ENCODE results near the gene MPND. TPM values are rescaled to one million over a fixed set of nuclear protein-coding genes. Genes with fewer than 3 reads are reported as not detected.

MPND gene
- total RNA-seq, 4 donors from 2014 or later = 6.5 to 9.5 (median 8.9) TPM

DNA sequence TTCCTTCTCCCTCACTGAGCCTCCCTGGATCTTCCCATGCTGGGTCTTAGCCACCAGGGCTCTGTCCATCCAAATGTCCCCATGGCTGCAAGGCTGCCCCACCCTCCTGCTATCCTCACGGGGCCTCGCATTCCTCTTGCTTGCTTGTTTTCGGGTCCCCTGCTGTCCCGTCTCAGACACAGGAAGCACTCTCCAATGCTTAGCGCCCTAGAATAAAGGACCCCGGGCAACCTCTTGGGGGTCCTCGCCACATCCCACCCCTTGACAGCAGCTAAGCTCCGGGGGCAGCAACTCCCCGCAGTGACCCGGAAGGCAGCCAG lies 33.3 kb downstream of the MPND start:
- Histone ChIP-seq H3K4me3 (no peak overlapping the region), H3K27me3 (no peaks in the 10 kb centered on the region)

GRCh38 chr19:4376991-4377781 lies 33.8 kb downstream of the MPND start:
- WGBS = 32% methylated on average over 7 of the region's 23 CpGs
- peak in 1 of 2 donors; percentile 70 for DNase-seq (ENCODE audit: low spot score in 2 of 2)
- H3K4me1 ChIP-seq = peaks cover 99% of the 10 kb centered on the region

More for the DNA sequence above, 33.3 kb downstream of the MPND start:
- H3K27ac ChIP-seq = peak overlapping the region; percentile 93
- 43% methylated on average over 8 of the region's 10 CpGs for WGBS
- H3K36me3 ChIP-seq = no peaks in the 10 kb centered on the region
- H3K9me3 ChIP-seq = no peaks in the 10 kb centered on the region
- TF ChIP-seq POLR2AphosphoS5 (IDR thresholded peaks at IDR 0.05) = no peak
- TF ChIP-seq, protein P1, sequence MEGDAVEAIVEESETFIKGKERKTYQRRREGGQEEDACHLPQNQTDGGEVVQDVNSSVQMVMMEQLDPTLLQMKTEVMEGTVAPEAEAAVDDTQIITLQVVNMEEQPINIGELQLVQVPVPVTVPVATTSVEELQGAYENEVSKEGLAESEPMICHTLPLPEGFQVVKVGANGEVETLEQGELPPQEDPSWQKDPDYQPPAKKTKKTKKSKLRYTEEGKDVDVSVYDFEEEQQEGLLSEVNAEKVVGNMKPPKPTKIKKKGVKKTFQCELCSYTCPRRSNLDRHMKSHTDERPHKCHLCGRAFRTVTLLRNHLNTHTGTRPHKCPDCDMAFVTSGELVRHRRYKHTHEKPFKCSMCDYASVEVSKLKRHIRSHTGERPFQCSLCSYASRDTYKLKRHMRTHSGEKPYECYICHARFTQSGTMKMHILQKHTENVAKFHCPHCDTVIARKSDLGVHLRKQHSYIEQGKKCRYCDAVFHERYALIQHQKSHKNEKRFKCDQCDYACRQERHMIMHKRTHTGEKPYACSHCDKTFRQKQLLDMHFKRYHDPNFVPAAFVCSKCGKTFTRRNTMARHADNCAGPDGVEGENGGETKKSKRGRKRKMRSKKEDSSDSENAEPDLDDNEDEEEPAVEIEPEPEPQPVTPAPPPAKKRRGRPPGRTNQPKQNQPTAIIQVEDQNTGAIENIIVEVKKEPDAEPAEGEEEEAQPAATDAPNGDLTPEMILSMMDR (IDR thresholded peaks at IDR 0.05) = no peak
- no peak for TF ChIP-seq EP300 (IDR thresholded peaks at IDR 0.05)
- TF ChIP-seq POLR2A (IDR thresholded peaks at IDR 0.05) = no peak
- DNase-seq (ENCODE audit: low spot score in 2 of 2) = peak in 1 of 2 donors; percentile 68
- peaks cover 100% of the 10 kb centered on the region for H3K4me1 ChIP-seq

DNA sequence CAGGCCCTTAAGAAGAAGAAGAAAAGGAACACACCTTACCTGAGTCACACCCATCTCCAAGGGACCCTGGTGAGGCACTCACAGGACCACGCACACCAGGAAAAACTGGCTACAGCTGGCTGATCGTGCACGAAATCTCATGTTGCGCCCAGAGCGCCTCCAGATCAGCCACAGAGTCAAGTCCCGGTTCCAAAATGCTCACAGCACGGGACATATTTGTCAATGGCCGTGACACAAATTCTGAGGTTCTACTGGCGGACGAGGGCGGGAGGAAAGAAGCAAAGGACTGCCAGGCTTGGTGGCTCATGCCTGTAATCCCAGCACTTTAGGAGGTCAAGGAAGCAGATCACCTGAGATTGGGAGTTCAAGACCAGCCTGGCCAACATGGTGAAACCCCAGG lies 35.5 kb downstream of the MPND start:
- no peak overlapping the region for H3K4me3 ChIP-seq
- no peaks in the 10 kb centered on the region for H3K9me3 ChIP-seq
- H3K4me1 ChIP-seq = peaks cover 94% of the 10 kb centered on the region
- TF ChIP-seq, protein P1 (IDR thresholded peaks at IDR 0.05) = no peak
- no peaks in the 10 kb centered on the region for H3K27me3 ChIP-seq
- WGBS = 74% methylated on average over 11 of the region's 11 CpGs
- peak overlapping the region; percentile 93 for H3K27ac ChIP-seq
- DNase-seq (ENCODE audit: low spot score in 2 of 2) = no peak
- peaks cover 8% of the 10 kb centered on the region for H3K36me3 ChIP-seq

More at GRCh38 chr19:4376991-4377781, 33.8 kb downstream of the MPND start:
- no peaks in the 10 kb centered on the region for H3K9me3 ChIP-seq
- peak overlapping the region; percentile 93 for H3K27ac ChIP-seq
- H3K27me3 ChIP-seq = no peaks in the 10 kb centered on the region
- no peak overlapping the region for H3K4me3 ChIP-seq
- TF ChIP-seq EP300 (IDR thresholded peaks at IDR 0.05) (no peak), POLR2AphosphoS5 (IDR thresholded peaks at IDR 0.05) (no peak), POLR2A (IDR thresholded peaks at IDR 0.05) (no peak)
- TF ChIP-seq, protein P1 (IDR thresholded peaks at IDR 0.05) = no peak
- no peaks in the 10 kb centered on the region for H3K36me3 ChIP-seq

GRCh38 chr19:4379383-4380253 lies 36.3 kb downstream of the MPND start:
- TF ChIP-seq POLR2A (IDR thresholded peaks at IDR 0.05) (no peak), POLR2AphosphoS5 (IDR thresholded peaks at IDR 0.05) (peak; percentile 36 to 72 (median 43))
- peaks cover 87% of the 10 kb centered on the region for H3K4me1 ChIP-seq
- 45% methylated on average over 20 of the region's 20 CpGs for WGBS
- peaks cover 9% of the 10 kb centered on the region for H3K36me3 ChIP-seq
- H3K9me3 ChIP-seq = no peaks in the 10 kb centered on the region
- H3K4me3 ChIP-seq = peak overlapping the region; percentile 1
- H3K27me3 ChIP-seq = no peaks in the 10 kb centered on the region
- peak overlapping the region; percentile 93 for H3K27ac ChIP-seq
- peak in 1 of 2 donors; percentile 74 for DNase-seq (ENCODE audit: low spot score in 2 of 2)

DNA sequence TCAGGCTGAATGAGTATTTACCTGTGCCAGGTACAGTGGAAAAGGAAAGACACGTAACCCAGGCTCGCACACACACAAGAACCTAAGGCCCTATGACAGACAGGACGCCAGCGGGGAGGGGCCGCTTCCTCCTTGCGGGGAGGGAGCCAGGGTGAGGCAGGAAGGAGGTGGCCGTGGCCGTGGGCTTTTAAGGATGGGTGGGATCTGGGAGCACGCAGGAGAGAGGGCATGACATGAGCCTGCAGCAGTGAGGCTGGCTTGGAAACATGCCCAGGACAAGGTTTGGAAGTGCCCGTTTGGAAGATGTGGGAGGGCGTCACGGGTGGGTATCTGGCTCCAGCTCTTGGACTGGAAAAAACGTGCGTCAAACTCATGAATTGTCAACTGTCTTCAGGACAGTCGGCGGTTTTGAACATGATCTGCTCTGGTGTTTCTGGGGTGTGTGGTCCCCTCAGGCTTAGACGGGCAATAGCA lies 36.9 kb downstream of the MPND start:
- peak overlapping the region; percentile 93 for H3K27ac ChIP-seq
- H3K4me3 ChIP-seq = peak overlapping the region; percentile 1
- DNase-seq (ENCODE audit: low spot score in 2 of 2) = peak in 1 of 2 donors; percentile 76
- H3K36me3 ChIP-seq = peaks cover 9% of the 10 kb centered on the region
- no peaks in the 10 kb centered on the region for H3K27me3 ChIP-seq
- H3K9me3 ChIP-seq = no peaks in the 10 kb centered on the region
- H3K4me1 ChIP-seq = peaks cover 80% of the 10 kb centered on the region
- WGBS = 22% methylated on average over 17 of the region's 17 CpGs
- TF ChIP-seq, protein P1 (IDR thresholded peaks at IDR 0.05) = no peak
- TF ChIP-seq EP300 (IDR thresholded peaks at IDR 0.05) = no peak
- TF ChIP-seq POLR2A (IDR thresholded peaks at IDR 0.05) = no peak
- no peak for TF ChIP-seq POLR2AphosphoS5 (IDR thresholded peaks at IDR 0.05)
